RPMI8226 (cell line): ENCODE measurements around the gene LCN2.

ENCODE experiments used
- DNase-seq: peaks from one replicate; pipeline ENCODE4 v3.0.0-alpha.2; 2015

The LCN2 gene

GRCh38 chr9:128115187-128116103, 33.8 kb upstream of the LCN2 start:
- DNase-seq = no peak

- DNase-seq = no peak
Measured at GRCh38 chr9:128116104-128117083, 32.9 kb upstream of the LCN2 start.

GRCh38 chr9:128117613-128118471, 31.4 kb upstream of the LCN2 start:
- peak; percentile 96 for DNase-seq

- no peak for DNase-seq
Measured at GRCh38 chr9:128118472-128118857, 30.8 kb upstream of the LCN2 start.

GRCh38 chr9:128118971-128119665, 30.1 kb upstream of the LCN2 start:
- no peak for DNase-seq

GRCh38 chr9:128120061-128120740, 29.1 kb upstream of the LCN2 start:
- DNase-seq = peak; percentile 29

- DNase-seq = peak; percentile 24
Measured at GRCh38 chr9:128120741-128121465, 28.4 kb upstream of the LCN2 start.

- DNase-seq = no peak
Measured at GRCh38 chr9:128121466-128121810, 27.8 kb upstream of the LCN2 start.

- no peak for DNase-seq
Measured at GRCh38 chr9:128121924-128122808, 27.1 kb upstream of the LCN2 start.

GRCh38 chr9:128122809-128123175, 26.5 kb upstream of the LCN2 start:
- no peak for DNase-seq

- no peak for DNase-seq
Measured at GRCh38 chr9:128123451-128124080, 25.7 kb upstream of the LCN2 start.

GRCh38 chr9:128124451-128124850, 24.8 kb upstream of the LCN2 start:
- no peak for DNase-seq

- peak; percentile 60 for DNase-seq
Measured at GRCh38 chr9:128124873-128125579, 24.2 kb upstream of the LCN2 start.

- DNase-seq = no peak
Measured at GRCh38 chr9:128125580-128126354, 23.5 kb upstream of the LCN2 start.

GRCh38 chr9:128127568-128127989, 21.7 kb upstream of the LCN2 start, which contains the start of gene PTGES2:
TSS of gene PTGES2 (minus strand) at chr9:128127729. CDS start at chr9:128127717, 12 bp downstream.
- peak; percentile 96 for DNase-seq

GRCh38 chr9:128127990-128128835, 21.0 kb upstream of the LCN2 start:
- peak; percentile 96 for DNase-seq
